Small intestine (tissue), 7 donors: Measurements from ENCODE around the gene CFAP99. TPM values are rescaled to one million over a fixed set of nuclear protein-coding genes. Genes with fewer than 3 reads are reported as not detected.

Experiments
- DNase-seq, 2 donors: peaks; one replicate each; pipeline versions ENCODE4 v3.0.0 to v3.0.0-alpha.2; 2013
- FAIRE-seq: peaks from 2 replicates; lab custom pipeline; 2012; peaks lifted over from hg19 to GRCh38; lab: Jason Lieb, UNC
- H3K27ac ChIP-seq, 3 donors: one replicate each; pipeline ENCODE4 v1.5.1; 2013; ENCODE audit warnings: low read length in 2 of 3, mild to moderate bottlenecking in 2 of 3, control low read depth in 1 of 3, inconsistent platforms in 1 of 3, low read depth in 1 of 3, moderate library complexity in 1 of 3
- H3K27me3 ChIP-seq, 3 donors: one replicate each; pipeline ENCODE4 v1.6.1; 2013; ENCODE audit warnings: low read length in 3 of 3, inconsistent platforms in 1 of 3; ENCODE audit not compliant: control insufficient read depth in 3 of 3, insufficient read depth in 3 of 3
- H3K36me3 ChIP-seq, 3 donors: one replicate each; pipeline ENCODE4 v1.6.1; 2013; ENCODE audit warnings: low read length in 3 of 3, inconsistent platforms in 1 of 3, low read depth in 1 of 3, mild to moderate bottlenecking in 1 of 3, moderate library complexity in 1 of 3; ENCODE audit not compliant: control insufficient read depth in 3 of 3, insufficient read depth in 2 of 3
- H3K4me1 ChIP-seq, 3 donors: one replicate each; pipeline ENCODE4 v1.6.1; 2013; ENCODE audit warnings: low read length in 2 of 3, inconsistent platforms in 1 of 3, low read depth in 1 of 3, mild to moderate bottlenecking in 1 of 3, moderate library complexity in 1 of 3; ENCODE audit not compliant: control insufficient read depth in 3 of 3, insufficient read depth in 2 of 3
- H3K4me3 ChIP-seq, 3 donors: one replicate each; pipeline ENCODE4 v1.5.1; 2013; ENCODE audit warnings: low read length in 3 of 3, control low read depth in 1 of 3, inconsistent platforms in 1 of 3, low read depth in 1 of 3, mild to moderate bottlenecking in 1 of 3, moderate library complexity in 1 of 3
- H3K9me3 ChIP-seq, 2 donors: one replicate each; pipeline ENCODE4 v1.6.1; 2013; ENCODE audit warnings: low read depth in 1 of 2, low read length in 1 of 2; ENCODE audit not compliant: control insufficient read depth in 2 of 2, insufficient read depth in 1 of 2
- WGBS, 3 donors: extraction: QIAGEN DNeasy Blood & Tissue Kit; methylation state at CpG; one replicate each; pipeline ENCODE4 v1.1.7; 2013; 5-methylcytosine and 5-hydroxymethylcytosine counted together
- polyA plus RNA-seq, 4 donors: library from polyadenylated mRNA; stranded (reverse) in 3 of 4; unstranded in 1 of 4; fragments of 200-250 nt in 3 of 4; fragments of 120-200 nt in 1 of 4; gene quantifications; one replicate each; pipeline versions ENCODE4 v1.2.1 to v1.2.3, GENCODE V29; 2013
- donor health status: healthy with polysubstance abuse.
- donor health status: control.
- donor health status: control.
- donor health status: Bipolar disorder and iron deficiency.
- donor health status: healthy.

The CFAP99 gene
- polyA plus RNA-seq, 4 donors, result 0.15 to 0.67 (median 0.16) TPM; not detected in 1

DNA sequence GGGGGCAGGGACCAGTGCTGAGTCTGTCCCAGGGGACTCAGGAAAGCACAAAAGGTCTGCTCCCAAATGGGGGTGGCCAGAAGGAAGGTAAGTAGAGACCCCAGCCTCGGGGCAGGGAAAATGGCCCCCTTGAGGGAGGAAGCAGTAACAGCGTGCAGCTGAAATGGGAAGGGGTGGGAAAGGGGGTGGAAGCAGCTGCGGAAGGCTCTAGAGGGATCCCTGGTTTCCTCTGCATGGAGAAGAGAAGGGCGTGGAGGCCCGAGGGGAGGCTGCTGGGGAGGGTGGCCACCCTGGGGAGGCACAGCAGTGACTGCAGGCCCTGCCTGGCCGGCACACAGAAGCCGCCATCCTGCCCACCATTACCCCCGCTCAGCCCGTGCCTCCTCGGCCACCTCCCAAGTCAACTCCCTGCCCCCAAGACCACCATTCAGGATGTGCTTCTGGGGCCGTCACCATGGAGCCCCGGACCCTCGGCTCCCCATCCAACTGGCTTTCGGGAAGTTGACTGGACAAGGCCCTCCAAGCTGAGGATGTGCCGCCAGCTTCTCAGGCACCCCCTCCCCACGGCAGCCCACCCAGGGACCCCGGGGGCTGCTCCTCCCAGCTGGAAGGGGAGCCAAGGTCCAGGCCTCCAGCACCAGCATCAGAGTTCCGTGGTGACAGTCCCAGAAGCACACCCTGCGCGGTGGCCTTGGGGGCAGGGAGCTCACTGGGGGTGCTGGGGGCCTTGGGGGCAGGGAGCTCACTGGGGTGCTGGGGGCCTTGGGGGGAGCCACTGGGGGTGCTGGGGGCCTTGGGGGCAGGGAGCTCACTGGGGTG, 23.6 kb downstream of the CFAP99 start:
- Histone ChIP-seq H3K36me3 (no peaks in the 10 kb centered on the region), H3K4me1 (peaks cover 0 to 4% (median 0%) of the 10 kb centered on the region in 3 donors), H3K27me3 (no peaks in the 10 kb centered on the region), H3K27ac (no peak overlapping the region), H3K4me3 (no peak overlapping the region), H3K9me3 (no peaks in the 10 kb centered on the region)
- FAIRE-seq (no peak), DNase-seq (no peak)
- 73 to 84% (median 79%) methylated on average over 17 to 20 of the region's 20 CpGs for WGBS, 3 donors

DNA sequence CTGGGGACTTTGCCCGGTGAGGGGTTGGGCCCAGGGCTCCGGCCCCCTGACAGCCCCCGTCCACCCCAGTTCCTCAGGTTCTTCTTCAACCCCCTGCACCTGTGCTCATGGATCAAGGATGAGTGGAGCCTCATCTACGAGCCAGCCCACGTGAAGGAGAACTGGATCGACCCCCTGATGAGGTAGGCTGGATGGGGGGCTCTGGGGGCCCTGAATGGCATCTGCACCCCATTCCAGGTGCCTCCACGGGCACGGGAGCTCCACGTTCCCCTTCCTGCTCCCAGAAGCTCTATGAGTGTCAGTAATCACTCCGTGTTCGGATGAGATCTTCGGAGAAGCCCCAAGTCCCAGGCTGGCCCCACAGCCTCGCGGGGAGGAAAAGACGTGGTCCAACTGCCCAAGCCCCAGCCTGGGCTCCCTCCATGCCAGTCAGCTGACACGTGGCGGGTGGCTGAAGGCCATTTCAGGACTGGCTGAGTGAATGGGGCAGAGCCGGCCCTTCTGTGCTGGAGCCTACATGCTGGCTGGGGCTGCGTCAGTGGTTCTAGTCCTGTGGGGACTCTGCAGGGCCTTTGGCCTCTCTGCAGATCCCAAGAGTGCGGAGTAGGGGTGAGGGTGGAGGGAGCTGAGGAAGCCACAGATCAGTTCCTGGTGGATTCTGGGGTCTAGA, 24.4 kb downstream of the CFAP99 start:
- WGBS, 3 donors, result 70 to 89% (median 85%) methylated on average over 19 to 20 of the region's 20 CpGs
- no peaks in the 10 kb centered on the region for H3K36me3 ChIP-seq
- H3K27me3 ChIP-seq, result no peaks in the 10 kb centered on the region
- no peak for DNase-seq
- H3K27ac ChIP-seq, result no peak overlapping the region
- FAIRE-seq, result no peak
- H3K4me1 ChIP-seq, result peaks cover 0 to 4% (median 0%) of the 10 kb centered on the region in 3 donors
- no peaks in the 10 kb centered on the region for H3K9me3 ChIP-seq
- H3K4me3 ChIP-seq, result no peak overlapping the region

DNA sequence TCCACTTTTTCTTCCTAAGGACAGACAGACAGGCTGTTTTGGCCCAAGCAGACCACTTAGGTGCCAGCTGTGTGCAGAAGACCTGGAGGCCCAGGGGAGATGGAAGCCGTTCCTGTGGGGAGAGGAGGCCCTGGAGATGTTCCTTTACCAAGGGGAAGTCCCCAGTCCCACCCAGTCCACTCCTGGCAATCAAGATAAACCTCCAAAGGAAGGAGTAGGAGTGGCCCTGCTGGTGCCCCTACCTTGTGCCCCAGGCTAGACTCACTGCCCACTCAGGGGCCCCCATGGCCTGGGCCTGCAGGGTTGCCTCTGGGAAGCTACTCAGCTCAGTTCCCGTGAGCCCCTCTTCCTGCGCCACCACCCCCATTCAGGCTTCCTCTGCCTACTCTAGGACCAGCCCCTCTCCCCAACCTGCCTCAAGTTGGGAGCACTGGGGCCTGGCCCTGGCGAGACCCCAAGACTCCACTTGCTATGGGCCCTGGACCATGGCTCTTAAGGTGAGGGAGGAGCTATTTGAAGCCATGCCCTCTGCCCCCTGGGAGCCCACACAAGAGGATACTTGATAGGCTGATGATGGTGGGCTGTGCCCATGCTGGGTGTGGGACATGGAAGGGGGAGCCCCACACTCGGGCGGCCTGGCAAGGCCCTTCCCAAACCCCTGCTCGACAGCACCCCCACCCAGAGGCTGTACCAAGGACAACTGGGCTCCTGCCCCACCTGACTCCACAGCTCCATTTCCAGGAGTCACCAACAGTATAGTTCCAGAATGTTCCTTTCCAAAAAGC, 25.4 kb downstream of the CFAP99 start:
- Histone ChIP-seq H3K4me3 (no peak overlapping the region), H3K27ac (no peak overlapping the region), H3K9me3 (no peaks in the 10 kb centered on the region), H3K36me3 (no peaks in the 10 kb centered on the region), H3K4me1 (peaks cover 0 to 4% (median 0%) of the 10 kb centered on the region in 3 donors), H3K27me3 (no peaks in the 10 kb centered on the region)
- WGBS, 3 donors, result 86 to 92% (median 89%) methylated on average over 7 of the region's 7 CpGs
- FAIRE-seq, result no peak
- no peak for DNase-seq

DNA sequence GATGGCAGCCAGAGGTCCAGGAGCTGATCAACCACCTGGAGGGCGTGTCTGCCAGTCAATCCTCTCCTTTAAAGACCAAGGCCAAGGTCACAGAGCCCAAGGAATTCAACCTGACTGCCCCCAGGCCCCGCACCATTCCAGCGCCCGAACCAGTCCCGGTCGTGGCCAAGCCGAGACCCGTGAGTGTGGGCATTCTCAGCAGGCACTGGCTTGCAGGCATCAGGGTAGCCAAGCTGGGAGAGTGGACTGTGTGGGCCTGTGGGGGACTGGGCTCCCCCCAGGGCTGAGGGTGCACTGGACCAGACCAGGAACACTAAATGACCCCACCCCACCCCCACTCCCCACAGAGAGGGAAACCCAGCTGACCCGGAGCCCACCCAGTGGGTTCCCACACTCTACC, 26.4 kb downstream of the CFAP99 start:
- DNase-seq (no peak), FAIRE-seq (no peak)
- no peaks in the 10 kb centered on the region for H3K9me3 ChIP-seq
- no peaks in the 10 kb centered on the region for H3K36me3 ChIP-seq
- H3K4me3 ChIP-seq, result no peak overlapping the region
- H3K27me3 ChIP-seq, result no peaks in the 10 kb centered on the region
- H3K4me1 ChIP-seq, result peaks cover 0 to 4% (median 0%) of the 10 kb centered on the region in 3 donors
- H3K27ac ChIP-seq, result no peak overlapping the region
- WGBS, 3 donors, result 93 to 95% (median 94%) methylated on average over 9 of the region's 9 CpGs

DNA sequence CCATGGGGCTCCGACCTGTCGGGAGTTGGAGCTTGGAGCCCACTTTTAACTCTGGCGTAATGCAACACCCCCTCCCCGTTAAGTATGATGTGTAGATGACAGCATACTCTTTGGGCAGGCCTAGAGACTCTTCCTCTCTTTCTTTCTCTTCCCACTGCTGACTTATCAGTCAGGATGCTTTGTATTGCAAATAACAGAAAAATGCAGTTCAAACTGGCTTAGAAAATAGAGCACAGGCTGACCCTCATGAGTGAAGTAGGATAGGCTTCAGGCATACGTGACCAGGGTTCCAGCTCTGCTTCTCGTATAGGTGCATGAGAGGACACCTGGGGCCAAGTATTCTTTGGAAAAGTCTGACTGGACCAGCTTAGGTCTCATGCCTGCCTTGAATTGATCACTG, 26.8 kb downstream of the CFAP99 start:
- DNase-seq, result no peak
- no peak for FAIRE-seq

DNA sequence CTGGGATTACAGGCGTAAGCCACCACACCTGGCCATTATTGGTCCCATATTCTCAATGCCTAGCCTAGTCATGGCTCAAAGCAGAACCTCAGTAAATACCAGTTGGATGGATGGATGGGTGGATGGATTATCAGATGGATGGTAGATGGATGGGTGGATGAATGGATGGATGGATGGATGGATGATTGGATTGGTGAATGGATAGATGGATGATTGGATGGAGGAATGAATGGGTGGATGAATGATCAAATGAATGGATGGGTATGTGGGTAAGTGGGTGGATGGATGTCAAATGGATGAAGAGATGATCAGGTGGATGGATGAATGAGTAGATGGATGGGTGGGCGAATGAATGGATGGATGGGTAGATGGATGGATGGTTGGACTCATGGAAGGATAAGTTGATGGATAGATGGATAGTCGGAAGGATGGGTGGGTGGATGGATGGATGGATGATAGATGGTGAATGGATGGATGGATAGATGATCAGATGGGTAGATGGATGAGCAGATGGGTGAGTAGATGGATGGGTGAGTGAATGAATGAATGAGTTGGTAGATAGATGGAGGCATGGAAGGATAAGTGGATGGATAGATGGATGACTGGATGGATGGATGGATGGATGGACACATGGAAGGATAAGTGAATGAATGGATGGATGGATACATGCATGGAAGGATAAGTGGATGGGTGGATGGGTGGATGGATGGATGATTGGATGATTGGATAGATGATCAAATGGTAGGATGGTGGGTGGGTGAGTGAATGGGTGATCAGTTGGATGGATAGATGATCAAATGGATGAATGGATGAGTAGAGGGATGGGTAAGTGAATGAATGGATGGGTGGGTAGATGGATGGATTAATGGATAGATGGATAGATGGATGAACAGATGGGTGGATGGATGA, 28.2 kb downstream of the CFAP99 start:
- no peak for FAIRE-seq
- 90 to 98% (median 92%) methylated on average over 3 of the region's 3 CpGs for WGBS, 3 donors

More for the DNA sequence above, 26.8 kb downstream of the CFAP99 start:
- H3K4me1 ChIP-seq, result peaks cover 0 to 4% (median 0%) of the 10 kb centered on the region in 3 donors
- 90 to 96% (median 95%) methylated on average over 6 of the region's 6 CpGs for WGBS, 3 donors
- H3K9me3 ChIP-seq, result no peaks in the 10 kb centered on the region
- no peak overlapping the region for H3K27ac ChIP-seq
- no peak overlapping the region for H3K4me3 ChIP-seq
- H3K27me3 ChIP-seq, result no peaks in the 10 kb centered on the region
- no peaks in the 10 kb centered on the region for H3K36me3 ChIP-seq

DNA sequence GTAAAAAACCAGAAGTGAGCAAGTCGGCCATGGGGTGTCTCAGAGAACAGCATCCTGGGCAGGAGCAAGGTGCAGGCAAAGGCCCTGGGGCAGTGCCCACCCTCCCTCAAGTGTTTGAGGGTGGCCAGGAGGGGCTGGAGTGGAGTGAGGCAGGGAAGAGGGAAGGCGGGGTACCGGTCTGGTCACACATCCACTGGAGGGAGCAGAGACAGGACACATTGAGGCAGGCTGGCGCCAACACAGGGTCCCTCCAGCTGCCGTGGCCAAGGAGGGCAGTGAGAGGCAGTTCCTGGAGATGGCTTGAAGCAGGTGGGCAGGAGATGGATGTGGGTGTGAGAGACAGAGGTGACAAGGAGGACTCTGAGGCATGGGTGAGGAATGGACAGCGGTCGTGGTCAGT, 29.8 kb downstream of the CFAP99 start:
- Histone ChIP-seq H3K27me3 (no peaks in the 10 kb centered on the region), H3K4me3 (no peak overlapping the region), H3K27ac (no peak overlapping the region), H3K36me3 (no peaks in the 10 kb centered on the region), H3K4me1 (no peaks in the 10 kb centered on the region), H3K9me3 (no peaks in the 10 kb centered on the region)
- DNase-seq (no peak), FAIRE-seq (no peak)
- 86 to 91% (median 87%) methylated on average over 7 of the region's 7 CpGs for WGBS, 3 donors

More for the DNA sequence above, 28.2 kb downstream of the CFAP99 start:
- no peak for DNase-seq
- Histone ChIP-seq H3K36me3 (no peaks in the 10 kb centered on the region), H3K27ac (no peak overlapping the region), H3K27me3 (no peaks in the 10 kb centered on the region), H3K4me1 (no peaks in the 10 kb centered on the region), H3K4me3 (no peak overlapping the region), H3K9me3 (no peaks in the 10 kb centered on the region)
